Bronchial epithelial cell (primary cell): Measurements from ENCODE around the gene TFCP2L1. TPM values are rescaled to one million over a fixed set of nuclear protein-coding genes. Genes with fewer than 3 reads are reported as not detected.

ENCODE experiments used
- DNase-seq: peaks from one replicate; pipeline ENCODE4 v3.0.0-alpha.2; 2010; ENCODE audit warnings: low read depth
- FAIRE-seq: peaks from 2 replicates; lab custom pipeline; 2011; peaks lifted over from hg19 to GRCh38; lab: Jason Lieb, UNC
- H3K27me3 ChIP-seq: 2 replicates; pipeline ENCODE4 v1.5.1; 2011; ENCODE audit warnings: low read length; ENCODE audit not compliant: control insufficient read depth, insufficient read depth
- H3K36me3 ChIP-seq: 2 replicates; pipeline ENCODE4 v1.5.1; 2011; ENCODE audit warnings: low read length; ENCODE audit not compliant: control insufficient read depth, insufficient read depth
- H3K4me3 ChIP-seq: 2 replicates; pipeline ENCODE4 v1.5.1; 2011; ENCODE audit warnings: mild to moderate bottlenecking, low read depth, low read length, control low read depth
- total RNA-seq: library from RNA; depleted of rRNA; stranded (reverse); fragments of >200 nt; gene quantifications from 2 replicates; pipeline ENCODE4 v1.2.1, GENCODE V29; 2014
- TF ChIP-seq, protein P1 (sequence below): IDR thresholded peaks from 2 replicates; pipeline ENCODE4 v1.5.1; 2011; ENCODE audit warnings: mild to moderate bottlenecking, moderate library complexity, low read length, control low read depth, inconsistent platforms; ENCODE audit not compliant: insufficient read depth, severe bottlenecking

Gene TFCP2L1
- total RNA-seq, 1 donor from 2014 or later: 5.5 TPM

DNA sequence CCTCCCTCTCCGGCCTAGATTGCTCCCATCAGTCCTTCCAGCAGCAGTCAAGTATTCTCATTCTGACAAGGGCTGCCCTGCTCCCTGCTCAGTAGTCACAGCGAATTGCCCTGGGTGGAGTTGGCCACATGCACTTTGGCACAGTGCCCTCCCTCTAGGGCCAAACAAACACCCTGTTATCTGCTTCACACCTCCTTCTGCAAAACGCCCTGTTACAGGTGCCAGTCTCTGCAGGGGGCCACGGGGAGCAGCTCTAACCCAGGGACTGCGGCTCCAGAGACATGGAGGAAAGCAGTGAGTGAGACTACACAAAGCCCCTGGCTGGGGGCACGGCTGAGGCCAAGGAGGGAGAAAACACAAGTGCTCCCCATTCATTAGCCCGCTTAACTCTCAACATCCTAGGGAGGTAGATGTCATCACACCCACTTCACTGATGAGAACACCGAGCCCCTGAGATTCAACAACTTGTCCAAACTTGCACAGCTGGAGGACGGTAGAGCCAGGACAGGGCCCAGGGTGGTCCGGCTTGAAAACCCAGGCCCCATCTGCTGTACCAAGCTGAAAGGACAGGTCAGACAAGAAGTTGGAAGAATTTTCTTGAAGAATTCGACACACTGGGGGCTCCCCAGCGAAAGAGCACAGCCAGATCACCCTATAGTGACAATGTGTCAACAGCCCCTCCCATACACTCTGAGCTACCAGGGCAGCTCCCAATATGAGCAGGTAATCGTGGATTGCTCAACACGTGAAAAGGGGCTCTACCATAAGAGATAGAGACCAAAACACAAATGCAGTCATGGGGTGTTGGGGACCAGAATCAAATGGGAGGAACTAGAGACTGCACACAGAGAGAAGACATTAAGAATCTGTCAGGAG lies 8.7 kb upstream of the TFCP2L1 start:
- TF ChIP-seq, protein P1, sequence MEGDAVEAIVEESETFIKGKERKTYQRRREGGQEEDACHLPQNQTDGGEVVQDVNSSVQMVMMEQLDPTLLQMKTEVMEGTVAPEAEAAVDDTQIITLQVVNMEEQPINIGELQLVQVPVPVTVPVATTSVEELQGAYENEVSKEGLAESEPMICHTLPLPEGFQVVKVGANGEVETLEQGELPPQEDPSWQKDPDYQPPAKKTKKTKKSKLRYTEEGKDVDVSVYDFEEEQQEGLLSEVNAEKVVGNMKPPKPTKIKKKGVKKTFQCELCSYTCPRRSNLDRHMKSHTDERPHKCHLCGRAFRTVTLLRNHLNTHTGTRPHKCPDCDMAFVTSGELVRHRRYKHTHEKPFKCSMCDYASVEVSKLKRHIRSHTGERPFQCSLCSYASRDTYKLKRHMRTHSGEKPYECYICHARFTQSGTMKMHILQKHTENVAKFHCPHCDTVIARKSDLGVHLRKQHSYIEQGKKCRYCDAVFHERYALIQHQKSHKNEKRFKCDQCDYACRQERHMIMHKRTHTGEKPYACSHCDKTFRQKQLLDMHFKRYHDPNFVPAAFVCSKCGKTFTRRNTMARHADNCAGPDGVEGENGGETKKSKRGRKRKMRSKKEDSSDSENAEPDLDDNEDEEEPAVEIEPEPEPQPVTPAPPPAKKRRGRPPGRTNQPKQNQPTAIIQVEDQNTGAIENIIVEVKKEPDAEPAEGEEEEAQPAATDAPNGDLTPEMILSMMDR: no peak
- DNase-seq (no peak), FAIRE-seq (no peak)
- Histone ChIP-seq H3K4me3 (no peak overlapping the region), H3K36me3 (no peaks in the 10 kb centered on the region), H3K27me3 (no peaks in the 10 kb centered on the region)

DNA sequence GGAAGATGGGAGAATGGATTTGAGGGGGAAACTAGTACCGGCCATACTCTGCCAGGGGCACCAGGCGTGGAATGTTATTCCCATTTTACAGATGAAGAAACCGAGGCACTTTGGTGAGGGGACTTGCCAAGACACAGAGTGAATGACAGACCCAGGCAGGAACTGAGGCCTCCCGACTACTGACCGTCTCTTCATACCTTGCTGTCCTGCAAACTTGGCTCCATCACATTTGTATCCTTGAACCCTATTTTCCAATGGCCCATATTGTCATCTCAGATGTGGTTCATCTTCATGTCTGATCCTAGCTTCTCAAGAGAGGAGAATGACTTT lies 6.2 kb upstream of the TFCP2L1 start:
- Histone ChIP-seq H3K4me3 (no peak overlapping the region), H3K36me3 (no peaks in the 10 kb centered on the region), H3K27me3 (no peaks in the 10 kb centered on the region)
- TF ChIP-seq, protein P1: no peak
- DNase-seq: no peak
- FAIRE-seq: no peak

DNA sequence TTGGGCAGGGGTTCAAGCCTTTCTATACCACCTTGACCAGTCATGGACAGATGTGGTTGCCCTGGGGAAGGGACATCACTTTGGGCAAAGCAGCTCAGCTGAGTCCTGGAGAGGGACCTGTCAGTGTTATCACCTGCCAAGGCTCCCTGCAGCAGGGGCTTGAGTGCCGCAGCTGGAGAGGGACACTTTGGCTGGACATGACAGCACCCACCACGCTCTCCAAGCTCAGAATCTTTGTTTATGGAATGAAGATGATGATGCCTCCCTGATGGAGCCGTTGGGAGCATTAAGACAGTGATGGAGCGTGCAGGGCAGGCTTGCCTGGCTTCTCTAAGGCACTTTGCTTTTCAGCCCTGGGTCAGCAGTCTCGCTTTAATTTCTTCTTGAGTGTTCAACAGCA lies 4.3 kb upstream of the TFCP2L1 start:
- H3K4me3 ChIP-seq: no peak overlapping the region
- no peaks in the 10 kb centered on the region for H3K36me3 ChIP-seq
- DNase-seq (no peak), FAIRE-seq (peak; percentile 72)
- H3K27me3 ChIP-seq: no peaks in the 10 kb centered on the region
- TF ChIP-seq, protein P1: no peak

DNA sequence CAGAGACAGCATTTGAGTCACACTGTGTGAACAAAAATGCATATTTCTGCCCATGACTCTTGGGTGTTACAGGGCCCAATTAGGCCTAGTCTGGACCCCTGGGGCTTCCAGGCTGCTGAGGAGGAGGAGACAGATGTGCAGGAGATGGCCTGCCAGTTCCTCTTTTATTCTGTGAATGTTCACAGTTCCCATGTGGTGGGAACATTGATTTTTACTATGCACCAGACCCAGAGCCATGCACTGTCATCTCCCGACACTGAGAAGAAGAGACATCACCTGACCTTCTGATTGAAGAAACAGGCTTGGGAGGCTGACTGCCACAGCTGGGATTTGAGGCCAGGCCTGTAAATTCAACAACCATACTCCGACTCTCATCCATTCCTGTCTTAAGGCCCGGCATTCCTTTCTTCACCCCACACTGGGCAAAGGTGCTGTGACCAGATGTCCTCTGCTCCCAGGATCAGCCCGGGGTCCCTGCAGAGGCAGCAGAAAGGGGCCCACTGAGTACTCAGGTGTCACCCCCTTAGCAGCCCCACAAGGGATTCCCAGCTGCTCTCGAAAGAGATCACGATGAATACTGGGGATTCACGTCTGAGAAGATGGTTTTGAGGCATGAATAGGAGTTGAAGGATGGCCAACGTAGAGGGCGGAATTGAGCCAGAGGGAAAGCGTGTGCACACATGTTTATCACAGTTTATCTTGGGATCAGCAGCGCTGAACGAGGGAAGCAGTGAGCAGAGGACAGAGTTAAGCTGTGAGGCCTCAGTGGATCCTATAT lies 3.6 kb upstream of the TFCP2L1 start:
- Histone ChIP-seq H3K27me3 (no peaks in the 10 kb centered on the region), H3K4me3 (no peak overlapping the region), H3K36me3 (no peaks in the 10 kb centered on the region)
- DNase-seq (no peak), FAIRE-seq (no peak)
- TF ChIP-seq, protein P1: no peak

DNA sequence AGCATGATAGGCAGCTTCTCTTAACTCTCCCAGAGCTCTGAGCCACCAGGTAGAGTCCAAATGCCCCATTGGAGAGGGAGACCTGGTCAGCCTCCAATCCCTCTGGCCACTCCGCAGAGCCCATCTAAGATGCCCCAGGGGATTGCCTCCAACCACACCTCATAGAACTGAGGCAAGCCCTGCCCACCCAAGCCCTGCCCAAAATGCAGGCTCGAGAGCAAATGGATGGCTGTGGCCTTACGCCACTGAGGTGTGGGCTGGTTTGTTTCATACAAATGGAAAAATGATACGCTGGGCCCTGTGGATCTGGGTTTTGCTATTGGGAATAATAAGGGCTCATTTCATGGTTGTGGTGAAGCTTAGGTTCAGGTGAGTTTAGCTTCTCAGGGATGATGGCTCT lies 3.0 kb upstream of the TFCP2L1 start:
- Histone ChIP-seq H3K27me3 (no peaks in the 10 kb centered on the region), H3K4me3 (no peak overlapping the region), H3K36me3 (no peaks in the 10 kb centered on the region)
- TF ChIP-seq, protein P1: no peak
- no peak for FAIRE-seq
- DNase-seq: no peak
